K562 (cell line): Measurements from ENCODE around the gene SKIC2.

Source experiments
- CCAR2 ChIP-seq: fragments of 200-400 bp; formaldehyde crosslinking; IDR thresholded peaks from 2 replicates; pipeline ENCODE4 v1.6.1; 2017; ENCODE audit warnings: mild to moderate bottlenecking, low read depth, low read length
- CTCF ChIP-seq, 3 experiments: IDR thresholded peaks in 2 of 3; conservative IDR thresholded peaks in 1 of 3; 2 replicates each; pipeline ENCODE4 v1.5.1; 2011 to 2012; ENCODE audit warnings: low read length in 3 of 3, mild to moderate bottlenecking in 3 of 3, control low read depth in 2 of 3, improper control_type of control experiment in 1 of 3, inconsistent platforms in 1 of 3, low read depth in 1 of 3, mixed read lengths in 1 of 3, moderate library complexity in 1 of 3; ENCODE audit not compliant: insufficient read depth in 2 of 3
- ETV5 ChIP-seq: sonication (generic); formaldehyde crosslinking; IDR thresholded peaks from 2 replicates; pipeline ENCODE4 v1.4.0; 2020; ENCODE audit warnings: low read depth, mild to moderate bottlenecking, missing genetic modification reagents
- GTF2B ChIP-seq: IDR thresholded peaks from 2 replicates; pipeline ENCODE4 v1.6.1; 2011; ENCODE audit not compliant: insufficient read length; ENCODE audit errors: extremely low read depth
- MTA1 ChIP-seq: fragments of 450-650 bp; IDR thresholded peaks from 2 replicates; pipeline ENCODE4 v1.6.1; 2017; ENCODE audit warnings: borderline replicate concordance
- POLR2AphosphoS5 ChIP-seq: IDR thresholded peaks from 2 replicates; pipeline ENCODE4 v1.6.1; 2011; ENCODE audit warnings: mild to moderate bottlenecking, low read depth, low read length, moderate library complexity; ENCODE audit not compliant: control insufficient read depth, insufficient read depth
- POU5F1 ChIP-seq: fragments of 150-350 bp; IDR thresholded peaks from 2 replicates; pipeline ENCODE4 v1.6.1; 2014; ENCODE audit warnings: borderline replicate concordance, low read length, low read depth, mild to moderate bottlenecking; ENCODE audit not compliant: partially characterized antibody
- RCOR1 ChIP-seq, 2 experiments: IDR thresholded peaks; 2 replicates each; pipeline ENCODE4 v1.6.1; 2012; ENCODE audit warnings: low read depth in 2 of 2, low read length in 2 of 2, borderline replicate concordance in 1 of 2, improper control_type of control experiment in 1 of 2
- SRSF9 ChIP-seq: fragments of 200-400 bp; formaldehyde crosslinking; IDR thresholded peaks from 2 replicates; pipeline ENCODE4 v1.6.1; 2017; ENCODE audit warnings: low read depth, low read length, borderline replicate concordance
- TEAD4 ChIP-seq, 2 experiments: sonication (generic) in 1 of 2; formaldehyde crosslinking in 1 of 2; IDR thresholded peaks; 2 replicates each; pipeline versions ENCODE4 v1.6.1 to v1.8.0; 2012 to 2022; ENCODE audit warnings: borderline replicate concordance in 1 of 2, inconsistent platforms in 1 of 2, low read length in 1 of 2, mild to moderate bottlenecking in 1 of 2, missing genetic modification reagents in 1 of 2
- TF ChIP-seq, protein P1 (sequence below), 2 experiments: fragments of 200-800 bp in 1 of 2; sonication (Bioruptor generic) in 1 of 2; sonication (generic) in 1 of 2; formaldehyde crosslinking in 1 of 2; IDR thresholded peaks in 1 of 2; conservative IDR thresholded peaks in 1 of 2; 2 replicates each; pipeline versions ENCODE4 v1.5.0 to v1.6.1; 2016 to 2020; ENCODE audit warnings: missing compliant biosample characterization in 1 of 2, missing genetic modification characterization in 1 of 2, missing genetic modification reagents in 1 of 2

DNA sequence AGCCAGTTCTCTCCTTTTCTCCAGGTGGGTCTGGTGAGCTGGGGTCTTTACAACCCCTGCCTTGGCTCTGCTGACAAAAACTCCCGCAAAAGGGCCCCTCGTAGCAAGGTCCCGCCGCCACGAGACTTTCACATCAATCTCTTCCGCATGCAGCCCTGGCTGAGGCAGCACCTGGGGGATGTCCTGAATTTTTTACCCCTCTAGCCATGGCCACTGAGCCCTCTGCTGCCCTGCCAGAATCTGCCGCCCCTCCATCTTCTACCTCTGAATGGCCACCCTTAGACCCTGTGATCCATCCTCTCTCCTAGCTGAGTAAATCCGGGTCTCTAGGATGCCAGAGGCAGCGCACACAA, 13.8 kb upstream of the SKIC2 start:
- TF ChIP-seq RCOR1 (IDR thresholded peaks at IDR 0.05; ENCODE audit: borderline replicate concordance in 1 of 2, low read depth in 2 of 2, low read length in 2 of 2), result no peak
- TF ChIP-seq MTA1, result no peak
- TF ChIP-seq POLR2AphosphoS5, result no peak
- no peak for TF ChIP-seq POU5F1
- TF ChIP-seq ETV5 (CRISPR knock-in tag), result no peak
- TF ChIP-seq SRSF9, result no peak
- TF ChIP-seq CTCF (IDR thresholded peaks at IDR 0.05 in 2 of 3, conservative IDR thresholded peaks at IDR 0.05 in 1 of 3; ENCODE audit: insufficient read depth in 2 of 3, low read depth in 1 of 3, low read length in 3 of 3), result no peak
- no peak for TF ChIP-seq GTF2B
- TF ChIP-seq CCAR2, result no peak
- TF ChIP-seq, protein P1, sequence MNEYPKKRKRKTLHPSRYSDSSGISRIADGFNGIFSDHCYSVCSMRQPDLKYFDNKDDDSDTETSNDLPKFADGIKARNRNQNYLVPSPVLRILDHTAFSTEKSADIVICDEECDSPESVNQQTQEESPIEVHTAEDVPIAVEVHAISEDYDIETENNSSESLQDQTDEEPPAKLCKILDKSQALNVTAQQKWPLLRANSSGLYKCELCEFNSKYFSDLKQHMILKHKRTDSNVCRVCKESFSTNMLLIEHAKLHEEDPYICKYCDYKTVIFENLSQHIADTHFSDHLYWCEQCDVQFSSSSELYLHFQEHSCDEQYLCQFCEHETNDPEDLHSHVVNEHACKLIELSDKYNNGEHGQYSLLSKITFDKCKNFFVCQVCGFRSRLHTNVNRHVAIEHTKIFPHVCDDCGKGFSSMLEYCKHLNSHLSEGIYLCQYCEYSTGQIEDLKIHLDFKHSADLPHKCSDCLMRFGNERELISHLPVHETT (CRISPR knock-in tag; conservative IDR thresholded peaks at IDR 0.05 in 1 of 2, IDR thresholded peaks at IDR 0.05 in 1 of 2), result no peak
- no peak for TF ChIP-seq TEAD4 (IDR thresholded peaks at IDR 0.05; ENCODE audit: low read length)
- no peak for TF ChIP-seq TEAD4 (CRISPR knock-in tag; IDR thresholded peaks at IDR 0.05; ENCODE audit: borderline replicate concordance)
